ENCODE results near the gene RBMS3. TPM values are rescaled to one million over a fixed set of nuclear protein-coding genes. Genes with fewer than 3 reads are reported as not detected.
"Not testable (repeated sequence)": the region's sequence is repeated elsewhere in the genome, so short reads cannot be mapped to it uniquely, and the experiment has no call there.

RBMS3 gene
- total RNA-seq, 1 donor from 2014 or later = 3.4 TPM

GRCh38 chr3:30042274-30042859 lies 761.5 kb downstream of the RBMS3 start:
- FAIRE-seq (no peak), DNase-seq (ENCODE audit: low read depth) (peak; percentile 73)
- TF ChIP-seq CTCF (IDR thresholded peaks at IDR 0.05; ENCODE audit: insufficient read depth, low read length, severe bottlenecking) = peak; percentile 61
- Histone ChIP-seq H3K27me3 (ENCODE audit: control insufficient read depth, insufficient read depth, low read length) (no peaks in the 10 kb centered on the region), H3K36me3 (ENCODE audit: control insufficient read depth, insufficient read depth, low read length) (no peaks in the 10 kb centered on the region), H3K4me3 (ENCODE audit: low read depth, low read length) (no peak overlapping the region)

GRCh38 chr3:30042916-30043555 lies 762.2 kb downstream of the RBMS3 start:
- FAIRE-seq (peak; percentile 47), DNase-seq (ENCODE audit: low read depth) (no peak)
- H3K4me3 ChIP-seq (ENCODE audit: low read depth, low read length) = no peak overlapping the region
- TF ChIP-seq CTCF (IDR thresholded peaks at IDR 0.05; ENCODE audit: insufficient read depth, low read length, severe bottlenecking) = no peak
- no peaks in the 10 kb centered on the region for H3K27me3 ChIP-seq (ENCODE audit: control insufficient read depth, insufficient read depth, low read length)
- H3K36me3 ChIP-seq (ENCODE audit: control insufficient read depth, insufficient read depth, low read length) = no peaks in the 10 kb centered on the region

GRCh38 chr3:30044515-30044914 lies 763.6 kb downstream of the RBMS3 start:
- H3K27me3 ChIP-seq (ENCODE audit: control insufficient read depth, insufficient read depth, low read length) = no peaks in the 10 kb centered on the region
- no peak for FAIRE-seq
- no peak for TF ChIP-seq CTCF (IDR thresholded peaks at IDR 0.05; ENCODE audit: insufficient read depth, low read length, severe bottlenecking)
- no peak overlapping the region for H3K4me3 ChIP-seq (ENCODE audit: low read depth, low read length)
- H3K36me3 ChIP-seq (ENCODE audit: control insufficient read depth, insufficient read depth, low read length) = no peaks in the 10 kb centered on the region
- DNase-seq (ENCODE audit: low read depth) = no peak

DNA sequence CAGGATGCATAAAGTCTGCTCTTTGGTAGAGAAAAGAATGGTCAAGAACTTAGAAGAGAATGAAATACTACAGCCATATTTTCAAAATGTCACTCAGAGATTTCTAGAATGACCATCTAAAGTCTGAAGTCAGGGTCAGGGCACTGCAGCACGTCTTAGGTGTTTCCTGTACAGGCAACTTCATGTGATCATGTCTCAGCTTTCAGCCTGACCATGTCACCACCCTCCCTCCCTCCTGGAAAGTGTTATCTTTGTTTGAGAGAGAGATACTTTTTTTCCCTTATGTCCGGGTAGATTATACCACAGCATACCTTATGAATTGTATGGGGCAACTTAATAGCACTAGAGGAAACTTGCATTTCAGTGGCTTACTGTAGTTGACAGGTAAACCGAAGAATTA lies 767.6 kb downstream of the RBMS3 start:
- Histone ChIP-seq H3K27me3 (ENCODE audit: control insufficient read depth, insufficient read depth, low read length) (no peaks in the 10 kb centered on the region), H3K4me3 (ENCODE audit: low read depth, low read length) (no peak overlapping the region), H3K36me3 (ENCODE audit: control insufficient read depth, insufficient read depth, low read length) (no peaks in the 10 kb centered on the region)
- DNase-seq (ENCODE audit: low read depth) = no peak
- no peak for TF ChIP-seq CTCF (IDR thresholded peaks at IDR 0.05; ENCODE audit: insufficient read depth, low read length, severe bottlenecking)
- no peak for FAIRE-seq

- H3K4me3 ChIP-seq (ENCODE audit: low read depth, low read length); H3K36me3 ChIP-seq (ENCODE audit: control insufficient read depth, insufficient read depth, low read length); H3K27me3 ChIP-seq (ENCODE audit: control insufficient read depth, insufficient read depth, low read length); DNase-seq (ENCODE audit: low read depth); FAIRE-seq: not testable (repeated sequence)
These were observed 769.2 kb downstream of the RBMS3 start for GRCh38 chr3:30050116-30050515.

DNA sequence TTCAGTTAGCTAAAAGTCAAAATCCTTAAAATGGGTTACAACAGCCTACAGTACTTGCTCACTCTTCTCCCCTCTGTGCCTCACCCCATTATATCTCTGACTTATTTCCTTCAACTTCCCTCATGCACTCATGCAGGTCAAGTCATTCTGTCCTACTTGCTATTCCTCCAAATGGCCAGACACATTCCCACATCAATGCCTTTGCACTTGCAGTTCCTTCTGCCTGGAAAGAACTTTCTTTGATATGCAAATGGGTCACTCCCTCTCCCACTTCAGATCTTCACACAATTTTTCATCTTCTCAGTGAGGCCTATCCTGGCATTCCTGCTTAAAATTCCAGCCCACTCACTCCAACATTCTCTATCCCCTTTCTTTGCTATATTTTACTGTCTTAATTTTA lies 778.4 kb downstream of the RBMS3 start:
- no peak for TF ChIP-seq CTCF (IDR thresholded peaks at IDR 0.05; ENCODE audit: insufficient read depth, low read length, severe bottlenecking)
- Histone ChIP-seq H3K4me3 (ENCODE audit: low read depth, low read length) (no peak overlapping the region), H3K36me3 (ENCODE audit: control insufficient read depth, insufficient read depth, low read length) (no peaks in the 10 kb centered on the region), H3K27me3 (ENCODE audit: control insufficient read depth, insufficient read depth, low read length) (no peaks in the 10 kb centered on the region)
- FAIRE-seq (peak; percentile 76), DNase-seq (ENCODE audit: low read depth) (no peak)

All from bronchial epithelial cell (primary cell).